Measurements from ENCODE around the gene ZNF197. TPM values are rescaled to one million over a fixed set of nuclear protein-coding genes. Genes with fewer than 3 reads are reported as not detected.

The ZNF197 gene
- total RNA-seq (2012; rRNA removed) (14.9 and 18.9 TPM in 2 replicates), polyA plus RNA-seq (2012; rRNA removed) (4.1 and 5.0 TPM in 2 replicates), Bru-seq, nascent RNA (percentile 83 among the genes with signal in this experiment), BruChase-seq, experiment 1, labeled RNA remaining after a 6-hour chase (percentile 82 among the genes with signal in this experiment), BruChase-seq, experiment 2, labeled RNA remaining after a 2-hour chase (percentile 89 among the genes with signal in this experiment)
- 1.3 and 2.3 TPM in 2 replicates for polyA plus RNA-seq (2012; cell fraction: cytosol; rRNA removed)
- 2.4 and 4.7 TPM in 2 replicates for polyA plus RNA-seq (2012; cell fraction: nucleus; rRNA removed; ENCODE audit: low replicate concordance)
- long read RNA-seq, partial matches to known transcripts = 1 of 25 reads
- long read RNA-seq, other reads (novel, unspliced or antisense) = 18 of 25 reads

DNA sequence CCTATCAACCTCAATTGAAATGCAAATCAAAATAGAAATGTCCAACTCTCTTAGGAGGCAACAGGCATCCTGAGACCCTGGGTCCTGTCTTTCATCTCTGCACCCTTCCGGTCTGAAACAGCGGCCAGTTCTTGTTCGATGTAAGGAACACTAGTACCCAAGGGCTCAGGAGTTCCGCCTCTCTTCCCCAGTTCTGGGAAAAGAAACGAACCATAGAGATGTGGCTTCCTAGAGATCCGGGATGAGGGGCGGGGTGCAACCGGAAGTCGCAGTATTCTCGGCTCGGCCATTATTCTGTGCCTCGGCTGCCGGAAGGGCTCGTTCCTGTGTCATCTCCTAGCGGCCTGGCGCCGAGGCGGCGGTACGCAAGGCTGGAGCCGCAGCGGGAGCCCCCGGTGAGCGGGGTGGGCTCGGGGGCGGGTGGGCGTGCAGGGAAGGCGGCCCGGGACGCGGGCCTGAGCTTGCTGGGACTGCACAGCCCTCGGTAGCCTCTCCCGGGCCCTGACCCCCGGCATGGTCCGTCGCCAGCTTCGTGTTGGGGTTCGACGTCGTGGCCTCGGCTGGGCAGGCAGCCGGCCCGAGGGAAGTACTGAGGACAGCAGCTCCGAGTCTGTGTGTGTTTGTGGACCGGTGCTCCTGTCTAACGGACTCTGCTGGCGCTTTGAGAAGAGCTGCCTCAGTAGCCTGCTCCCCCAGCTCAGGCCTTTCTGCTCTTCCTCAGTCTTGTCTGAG, at the start of gene ZNF197:
Gene ZNF197, plus strand, starts transcription at position 288 of the 732 bp plus-strand sequence. CDS start 4,119 bp downstream, outside the sequence.
- TF ChIP-seq CEBPB (IDR thresholded peaks at IDR 0.05; ENCODE audit: low read depth, low read length) (no peak), SMC3 (IDR thresholded peaks at IDR 0.05; ENCODE audit: low read depth, low read length) (0 out of 2 replicates have a peak, but pooled peaks have one; percentile 15), POLR2A (IDR thresholded peaks at IDR 0.05; ENCODE audit: low read depth, low read length) (peak; percentile 44; the same call in 1 of the 2 replicates)
- TF ChIP-seq, protein P1, sequence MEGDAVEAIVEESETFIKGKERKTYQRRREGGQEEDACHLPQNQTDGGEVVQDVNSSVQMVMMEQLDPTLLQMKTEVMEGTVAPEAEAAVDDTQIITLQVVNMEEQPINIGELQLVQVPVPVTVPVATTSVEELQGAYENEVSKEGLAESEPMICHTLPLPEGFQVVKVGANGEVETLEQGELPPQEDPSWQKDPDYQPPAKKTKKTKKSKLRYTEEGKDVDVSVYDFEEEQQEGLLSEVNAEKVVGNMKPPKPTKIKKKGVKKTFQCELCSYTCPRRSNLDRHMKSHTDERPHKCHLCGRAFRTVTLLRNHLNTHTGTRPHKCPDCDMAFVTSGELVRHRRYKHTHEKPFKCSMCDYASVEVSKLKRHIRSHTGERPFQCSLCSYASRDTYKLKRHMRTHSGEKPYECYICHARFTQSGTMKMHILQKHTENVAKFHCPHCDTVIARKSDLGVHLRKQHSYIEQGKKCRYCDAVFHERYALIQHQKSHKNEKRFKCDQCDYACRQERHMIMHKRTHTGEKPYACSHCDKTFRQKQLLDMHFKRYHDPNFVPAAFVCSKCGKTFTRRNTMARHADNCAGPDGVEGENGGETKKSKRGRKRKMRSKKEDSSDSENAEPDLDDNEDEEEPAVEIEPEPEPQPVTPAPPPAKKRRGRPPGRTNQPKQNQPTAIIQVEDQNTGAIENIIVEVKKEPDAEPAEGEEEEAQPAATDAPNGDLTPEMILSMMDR (conservative IDR thresholded peaks at IDR 0.05; ENCODE audit: low read depth, low read length) = 0 out of 2 replicates have a peak, but pooled peaks have one; percentile 4
- H2BK5ac ChIP-seq (ENCODE audit: low read depth, low read length, poor library complexity, severe bottlenecking) = peak within 1 kb of the TSS; percentile 22
- H3K23ac ChIP-seq (ENCODE audit: low read depth, low read length) = peak within 1 kb of the TSS; percentile 63
- peak within 1 kb of the TSS; percentile 74 for H4K5ac ChIP-seq (ENCODE audit: low read depth, low read length)
- ATAC-seq (ENCODE audit: low read depth) = peak; percentile 95
- H3K9ac ChIP-seq (ENCODE audit: low read depth, low read length) = peak within 1 kb of the TSS; percentile 86
- H2AFZ ChIP-seq (replicated peaks; ENCODE audit: low read length, poor library complexity) = peak within 1 kb of the TSS; percentile 88
- dilution Hi-C loops (cut with HindIII; ENCODE audit: low sequenced_read_pairs, unreplicated experiment) (no loop called here), in situ Hi-C loops (cut with MboI; ENCODE audit: low sequenced_read_pairs) (loop anchor here (25.0 kb wide), 1 partner anchor 288 kb away; the partner anchor contains the start of gene TCAIM), intact Hi-C loops (cut with micrococcal nuclease) (loop anchor here (1.0 to 10.0 kb wide), 4 partner anchors 23 to 302 kb away; partner anchors contain the start of genes ZNF35, ZNF445 and ZNF660)
- 1% methylated on average over 32 of the region's 47 CpGs; no CpG with 5 or more reads in 1 of the 2 experiments for WGBS, 2 experiments (ENCODE audit: extremely low coverage in 2 of 2, insufficient read length in 1 of 2)
- no TSS peak for BruUV-seq (replicated peaks)
- H3K4me2 ChIP-seq (ENCODE audit: low read depth, low read length) = peak within 1 kb of the TSS; percentile 89
- H3K18ac ChIP-seq (ENCODE audit: low read depth, low read length) = peak within 1 kb of the TSS; percentile 50; the same call in 1 of the 2 replicates
- H2BK20ac ChIP-seq (ENCODE audit: low read depth, low read length) = no peak within 1 kb of the TSS
- peak within 1 kb of the TSS; percentile 26 for H2AK9ac ChIP-seq (replicated peaks; ENCODE audit: low read depth, low read length, poor library complexity)
- ChIA-PET CTCF (interaction anchor here (0.6 kb wide), 2 partner anchors 11 to 133 kb away, joined by 4 to 5 read pairs; no protein-coding TSS in a partner anchor), POLR2A (ENCODE audit: unreplicated experiment) (no interaction called here)
- peak within 1 kb of the TSS; percentile 54 for H3K56ac ChIP-seq (ENCODE audit: extremely low read depth, insufficient read depth, low read length)
- H3K27me3 ChIP-seq (ENCODE audit: control insufficient read depth, insufficient read depth, low read length) = no peaks in the 10 kb centered on the region
- H3K4ac ChIP-seq (ENCODE audit: low read depth, low read length) = peak within 1 kb of the TSS; percentile 81
- peaks cover 9% of the 10 kb centered on the region for H3K36me3 ChIP-seq (ENCODE audit: control insufficient read depth, insufficient read depth, low read length)
- no peaks in the 10 kb centered on the region; the same call in 1 of the 2 replicates for H3K9me1 ChIP-seq (ENCODE audit: insufficient read depth, low read length)
- no peaks in the 10 kb centered on the region for H3K9me3 ChIP-seq (ENCODE audit: control insufficient read depth, insufficient read depth, low read length)
- H2BK120ac ChIP-seq (ENCODE audit: low read depth, low read length) = peak within 1 kb of the TSS; percentile 31; the same call in 1 of the 2 replicates
- no peak within 1 kb of the TSS for H2BK15ac ChIP-seq (ENCODE audit: low read depth, low read length)
- H3K27ac ChIP-seq (ENCODE audit: insufficient read depth, low read length) = peak within 1 kb of the TSS; percentile 80
- peak within 1 kb of the TSS; percentile 85 to 96 for H4K8ac ChIP-seq (ENCODE audit: low read depth in 2 of 2, low read length in 2 of 2)
- peak within 1 kb of the TSS; percentile 90 for H3K4me3 ChIP-seq (ENCODE audit: insufficient read depth, low read depth, low read length)
- peak within 1 kb of the TSS; percentile 20 for H4K91ac ChIP-seq (ENCODE audit: insufficient read depth, low read depth, low read length)
- H4K20me1 ChIP-seq (ENCODE audit: insufficient read depth, low read length) = no peaks in the 10 kb centered on the region; the same call in 1 of the 2 replicates
- peak within 1 kb of the TSS; percentile 95 for H3K14ac ChIP-seq (replicated peaks; ENCODE audit: low read depth, low read length)
- H3K79me1 ChIP-seq (ENCODE audit: low read depth in 1 of 2, low read length in 2 of 2) = peaks cover 24 to 38% of the 10 kb centered on the region in 2 experiments
- peak within 1 kb of the TSS; percentile 20; the same call in 1 of the 2 replicates for H2AK5ac ChIP-seq (ENCODE audit: low read depth, low read length)
- H3K4me1 ChIP-seq (ENCODE audit: control insufficient read depth, insufficient read depth, low read length) = no peaks in the 10 kb centered on the region
- DNase-seq = peak; percentile 90
